H1 (cell line): ENCODE data around the gene UPF2. TPM values are rescaled to one million over a fixed set of nuclear protein-coding genes. Genes with fewer than 3 reads are reported as not detected.

Experiments used
- ASH2L ChIP-seq: fragments of 200-600, 300-600 bp; sonication (generic); IDR thresholded peaks from one replicate; pipeline ENCODE4 v1.7.1; 2017; ENCODE audit warnings: low read length
- CBX8 ChIP-seq: fragments of 300-800, 300-1000 bp; sonication (generic); IDR thresholded peaks from 2 replicates; pipeline ENCODE4 v1.7.1; 2016; ENCODE audit warnings: low read depth, low read length, borderline replicate concordance
- CHD2 ChIP-seq: IDR thresholded peaks from 2 replicates; pipeline ENCODE4 v1.6.1; 2012; ENCODE audit warnings: low read length, improper control_type of control experiment
- CHD7 ChIP-seq: fragments of 300-600 bp; sonication (generic); IDR thresholded peaks from 2 replicates; pipeline ENCODE4 v1.7.1; 2012; ENCODE audit warnings: low read length, moderate library complexity, mild to moderate bottlenecking, inconsistent platforms; ENCODE audit not compliant: insufficient replicate concordance
- HDAC6 ChIP-seq: IDR thresholded peaks from one replicate; pipeline ENCODE4 v1.7.1; 2012; ENCODE audit warnings: low read depth, mild to moderate bottlenecking, inconsistent platforms, low read length, moderate library complexity
- JUN ChIP-seq: IDR thresholded peaks from 2 replicates; pipeline ENCODE4 v1.6.1; 2011; ENCODE audit warnings: low read depth, mild to moderate bottlenecking, improper control_type of control experiment, low read length
- JUND ChIP-seq: IDR thresholded peaks from 2 replicates; pipeline ENCODE4 v1.6.1; 2011; ENCODE audit warnings: mild to moderate bottlenecking, improper control_type of control experiment, low read length
- PHF8 ChIP-seq: fragments of 200-600 bp; sonication (generic); conservative IDR thresholded peaks from 2 replicates; pipeline ENCODE4 v1.7.1; 2012; ENCODE audit warnings: low read depth, mild to moderate bottlenecking, inconsistent platforms, low read length, moderate library complexity
- POLR2A ChIP-seq, 2 experiments: IDR thresholded peaks; 1 replicate in 1 of 2; 2 replicates in 1 of 2; pipeline ENCODE4 v1.6.1; 2011; ENCODE audit warnings: low read depth in 2 of 2, low read length in 2 of 2, mild to moderate bottlenecking in 2 of 2; ENCODE audit errors: control extremely low read depth in 1 of 2
- POU5F1 ChIP-seq: IDR thresholded peaks from 2 replicates; pipeline ENCODE4 v1.6.1; 2011; ENCODE audit warnings: low read depth, mild to moderate bottlenecking, low read length, moderate library complexity
- TCF12 ChIP-seq: IDR thresholded peaks from 2 replicates; pipeline ENCODE4 v1.6.1; 2011; ENCODE audit warnings: low read depth, mild to moderate bottlenecking, low read length
- USF2 ChIP-seq: IDR thresholded peaks from 2 replicates; pipeline ENCODE4 v1.6.1; 2011; ENCODE audit warnings: low read length, improper control_type of control experiment
- polyA plus RNA-seq, 7 experiments: library from polyadenylated mRNA; depleted of rRNA in 3 of 7; stranded (reverse) in 5 of 7; unstranded in 2 of 7; fragments of >200 nt in 5 of 7; fragments of 200-250 nt in 2 of 7; gene quantifications; 1 replicate in 5 of 7; 2 replicates in 1 of 7; 4 replicates in 1 of 7; pipeline versions ENCODE4 v1.2.1 to v1.2.3, GENCODE V29; 2011 to 2013; ENCODE audit warnings: missing spikeins in 2 of 7, mixed read lengths in 2 of 7
- total RNA-seq: library from RNA; stranded (reverse); fragmentation: NEBNext Ultra II Directional; extraction: Animal tissue kit (Norgen Biotek cat#: 25700); gene quantifications from 2 replicates; pipeline ENCODE4 v1.2.1, GENCODE V29; 2021

UPF2 gene
- total and polyA plus RNA-seq, 2 of the 8 experiments (the other 6 are each of a cell fraction or from before 2014, with no cell fraction given): 6.2 to 32.8 TPM

- TF ChIP-seq CHD7 (no peak), CHD2 (no peak), JUN (no peak), CBX8 (no peak), TCF12 (no peak), JUND (no peak), USF2 (no peak), ASH2L (no peak), PHF8 (no peak), POU5F1 (no peak), HDAC6 (no peak), POLR2A (IDR thresholded peaks at IDR 0.05; ENCODE audit: control extremely low read depth in 1 of 2, low read depth in 2 of 2, low read length in 2 of 2) (no peak)
- TF ChIP-seq, all 59 proteins: peak for 0
These were observed 147.5 kb downstream of the UPF2 start (continued) for GRCh38 chr10:11895108-11895466.
